WTC11 (cell line): ENCODE measurements around the gene AQP5. TPM values are rescaled to one million over a fixed set of nuclear protein-coding genes. Genes with fewer than 3 reads are reported as not detected.

ENCODE experiments used
- ATAC-seq: fragments of 200-7000 bp; cut with Tn5 transposase; 2 replicates; pipeline ENCODE4 v1.10.0; 2021; ENCODE audit warnings: mild to moderate bottlenecking, moderate library complexity
- CTCF ChIA-PET: fragments of 300-600 bp; sonication (Branson Sonifier 250); formaldehyde crosslinking; loops from one replicate; lab custom pipeline; 2021; ENCODE audit warnings: antibody characterized with exemption; lab: Charles Lee
- POLR2A ChIA-PET: fragments of 350-600 bp; sonication (Branson Sonifier 250); formaldehyde crosslinking; loops from one replicate; lab custom pipeline; 2021; ENCODE audit warnings: antibody characterized with exemption; lab: Charles Lee
- DNase-seq: peaks from one replicate; pipeline ENCODE4 v3.0.0; 2021; ENCODE audit warnings: low spot score
- H3K27ac Mint-ChIP-seq: 2 replicates; pipeline ENCODE4 v1.8.0; 2021; ENCODE audit warnings: mixed read lengths
- H3K27me3 Mint-ChIP-seq: 2 replicates; pipeline ENCODE4 v1.8.0; 2021; ENCODE audit warnings: low read depth, mild to moderate bottlenecking, moderate library complexity, mixed read lengths
- H3K36me3 Mint-ChIP-seq: 2 replicates; pipeline ENCODE4 v1.8.0; 2021; ENCODE audit warnings: mixed read lengths
- H3K4me1 Mint-ChIP-seq: 2 replicates; pipeline ENCODE4 v1.8.0; 2022; ENCODE audit warnings: mixed read lengths
- H3K4me3 Mint-ChIP-seq: 2 replicates; pipeline ENCODE4 v1.8.0; 2021; ENCODE audit warnings: mild to moderate bottlenecking, moderate library complexity, mixed read lengths
- H3K9me3 Mint-ChIP-seq: 2 replicates; pipeline ENCODE4 v1.8.0; 2021; ENCODE audit warnings: mixed read lengths
- AFF4 ChIP-seq: sonication (generic); formaldehyde crosslinking; IDR thresholded peaks from 2 replicates; pipeline ENCODE4 v1.8.1; 2023; ENCODE audit warnings: mild to moderate bottlenecking, missing genetic modification reagents, borderline replicate concordance
- ATF3 ChIP-seq: sonication (generic); formaldehyde crosslinking; conservative IDR thresholded peaks from 2 replicates; pipeline ENCODE4 v1.8.1; 2022; ENCODE audit warnings: mild to moderate bottlenecking, missing genetic modification reagents
- CREM ChIP-seq: sonication (generic); formaldehyde crosslinking; IDR thresholded peaks from 2 replicates; pipeline ENCODE4 v1.8.1; 2022; ENCODE audit warnings: mild to moderate bottlenecking, missing genetic modification reagents, moderate library complexity
- E2F4 ChIP-seq: sonication (generic); formaldehyde crosslinking; IDR thresholded peaks from 2 replicates; pipeline ENCODE4 v1.8.1; 2022; ENCODE audit warnings: low read depth, mild to moderate bottlenecking, moderate library complexity, missing genetic modification reagents, borderline replicate concordance
- E2F5 ChIP-seq: sonication (generic); formaldehyde crosslinking; IDR thresholded peaks from 2 replicates; pipeline ENCODE4 v1.8.1; 2022; ENCODE audit warnings: mild to moderate bottlenecking, moderate library complexity, missing genetic modification reagents
- EMX1 ChIP-seq: fragments of 250-450 bp; sonication (Bioruptor Pico); IDR thresholded peaks from 2 replicates; pipeline ENCODE4 v1.8.0; 2021; ENCODE audit warnings: mild to moderate bottlenecking
- ERG ChIP-seq: fragments of 250-450 bp; sonication (Bioruptor Pico); IDR thresholded peaks from 2 replicates; pipeline ENCODE4 v1.8.0; 2021; ENCODE audit warnings: mild to moderate bottlenecking
- FOXP4 ChIP-seq: sonication (generic); formaldehyde crosslinking; IDR thresholded peaks from 2 replicates; pipeline ENCODE4 v1.8.0; 2022; ENCODE audit warnings: mild to moderate bottlenecking, missing genetic modification reagents
- IRF1 ChIP-seq: sonication (generic); formaldehyde crosslinking; IDR thresholded peaks from 2 replicates; pipeline ENCODE4 v1.8.0; 2023; ENCODE audit warnings: missing genetic modification reagents
- IRF2 ChIP-seq: sonication (generic); formaldehyde crosslinking; IDR thresholded peaks from 2 replicates; pipeline ENCODE4 v1.8.0; 2022; ENCODE audit warnings: low read depth, missing genetic modification reagents, borderline replicate concordance
- MLX ChIP-seq: sonication (generic); formaldehyde crosslinking; IDR thresholded peaks from 2 replicates; pipeline ENCODE4 v1.8.1; 2023; ENCODE audit warnings: mild to moderate bottlenecking, missing genetic modification reagents, moderate library complexity
- RELA ChIP-seq: sonication (generic); formaldehyde crosslinking; IDR thresholded peaks from 2 replicates; pipeline ENCODE4 v1.8.1; 2022; ENCODE audit warnings: missing genetic modification reagents, mild to moderate bottlenecking, borderline replicate concordance
- SP1 ChIP-seq: sonication (generic); formaldehyde crosslinking; conservative IDR thresholded peaks from 2 replicates; pipeline ENCODE4 v1.8.1; 2022; ENCODE audit warnings: missing genetic modification reagents
- ZMAT4 ChIP-seq: fragments of 250-450 bp; sonication (Bioruptor Pico); IDR thresholded peaks from 2 replicates; pipeline ENCODE4 v1.9.0; 2021; ENCODE audit warnings: mild to moderate bottlenecking
- ZNF138 ChIP-seq: sonication (generic); formaldehyde crosslinking; conservative IDR thresholded peaks from 2 replicates; pipeline ENCODE4 v1.8.1; 2022; ENCODE audit warnings: mild to moderate bottlenecking, moderate library complexity, missing genetic modification reagents
- ZNF263 ChIP-seq: sonication (generic); formaldehyde crosslinking; IDR thresholded peaks from 2 replicates; pipeline ENCODE4 v1.8.1; 2022; ENCODE audit warnings: low read depth, mild to moderate bottlenecking, moderate library complexity, missing genetic modification reagents
- total RNA-seq: library from RNA; stranded (reverse); gene quantifications from 3 replicates; pipeline ENCODE4 v1.2.3, GENCODE V29; 2021

AQP5 gene
- total RNA-seq, 1 experiment from 2014 or later: 2.8 TPM

GRCh38 chr12:49924628-49925246, 36.9 kb upstream of the AQP5 start (continued):
- TF ChIP-seq AFF4 (CRISPR knock-in tag) (no peak), SP1 (CRISPR knock-in tag) (no peak), CREM (CRISPR knock-in tag) (no peak), IRF1 (CRISPR knock-in tag) (no peak)

GRCh38 chr12:49925433-49926204, 36.1 kb upstream of the AQP5 start:
- H3K36me3 Mint-ChIP-seq: no peaks in the 10 kb centered on the region
- POLR2A ChIA-PET: interaction anchor here (0.6 kb wide), 1 partner anchor 104 kb away, joined by 5 read pairs; no protein-coding TSS in a partner anchor
- H3K4me1 Mint-ChIP-seq: no peaks in the 10 kb centered on the region
- ATAC-seq (no peak), DNase-seq (no peak)
- no peak overlapping the region for H3K27ac Mint-ChIP-seq
- H3K4me3 Mint-ChIP-seq: no peak overlapping the region
- no peaks in the 10 kb centered on the region for H3K9me3 Mint-ChIP-seq
- no peak for TF ChIP-seq FOXP4 (CRISPR knock-in tag)
- no peak for TF ChIP-seq EMX1 (CRISPR knock-in tag)
- TF ChIP-seq ZNF263 (CRISPR knock-in tag): no peak
- TF ChIP-seq ATF3: no peak
- TF ChIP-seq RELA (CRISPR knock-in tag): no peak
- no peak for TF ChIP-seq E2F5 (CRISPR knock-in tag)
- no peak for TF ChIP-seq ZMAT4 (CRISPR knock-in tag)
- TF ChIP-seq MLX: no peak
- TF ChIP-seq ERG: no peak
- TF ChIP-seq E2F4 (CRISPR knock-in tag): no peak
- no peak for TF ChIP-seq ZNF138
- TF ChIP-seq IRF2 (CRISPR knock-in tag): no peak
- no peaks in the 10 kb centered on the region for H3K27me3 Mint-ChIP-seq
- CTCF ChIA-PET: interaction anchor here (0.8 kb wide), 1 partner anchor 20 kb away, joined by 3 read pairs; no protein-coding TSS in a partner anchor
